SK-N-MC (cell line): ENCODE measurements around the gene KCNQ1OT1.

Experiments used
- DNase-seq: peaks from one replicate; pipeline ENCODE4 v3.0.0-alpha.2; 2011; ENCODE audit warnings: low read depth, low spot score
- H3K27ac ChIP-seq: fragments of 200-600 bp; sonication (generic); 2 replicates; pipeline ENCODE4 v1.5.1; 2016; ENCODE audit warnings: mixed run types
- H3K36me3 ChIP-seq: fragments of 200-600 bp; sonication (generic); 2 replicates; pipeline ENCODE4 v1.6.1; 2017; ENCODE audit warnings: antibody characterized with exemption, low read length, mixed read lengths; ENCODE audit not compliant: insufficient read depth
- H3K4me3 ChIP-seq: fragments of 200-600 bp; sonication (generic); 2 replicates; pipeline ENCODE4 v1.5.1; 2016
- H3K9ac ChIP-seq: fragments of 200-600 bp; sonication (generic); 2 replicates; pipeline ENCODE4 v1.8.0; 2017; ENCODE audit warnings: mixed run types, mixed read lengths; ENCODE audit not compliant: insufficient read length
- H3K9me3 ChIP-seq: fragments of 200-600 bp; sonication (generic); 2 replicates; pipeline ENCODE4 v1.6.1; 2017; ENCODE audit warnings: low read depth, mild to moderate bottlenecking, antibody characterized with exemption, low read length, moderate library complexity, mixed read lengths
- EZH2 ChIP-seq: fragments of 200-600 bp; sonication (generic); IDR thresholded peaks from one replicate; pipeline ENCODE4 v1.6.1; 2017; ENCODE audit warnings: antibody characterized with exemption
- FOXP2 ChIP-seq: optimal IDR thresholded peaks from 2 replicates; pipeline ENCODE3; 2011; ENCODE audit warnings: mild to moderate bottlenecking, moderate library complexity; ENCODE audit not compliant: insufficient read depth; ENCODE audit errors: extremely low read length, control extremely low read depth
- POLR2AphosphoS5 ChIP-seq: IDR thresholded peaks from 2 replicates; pipeline ENCODE4 v1.6.1; 2012; ENCODE audit warnings: mild to moderate bottlenecking, low read depth, low read length, borderline replicate concordance

KCNQ1OT1 gene

DNA sequence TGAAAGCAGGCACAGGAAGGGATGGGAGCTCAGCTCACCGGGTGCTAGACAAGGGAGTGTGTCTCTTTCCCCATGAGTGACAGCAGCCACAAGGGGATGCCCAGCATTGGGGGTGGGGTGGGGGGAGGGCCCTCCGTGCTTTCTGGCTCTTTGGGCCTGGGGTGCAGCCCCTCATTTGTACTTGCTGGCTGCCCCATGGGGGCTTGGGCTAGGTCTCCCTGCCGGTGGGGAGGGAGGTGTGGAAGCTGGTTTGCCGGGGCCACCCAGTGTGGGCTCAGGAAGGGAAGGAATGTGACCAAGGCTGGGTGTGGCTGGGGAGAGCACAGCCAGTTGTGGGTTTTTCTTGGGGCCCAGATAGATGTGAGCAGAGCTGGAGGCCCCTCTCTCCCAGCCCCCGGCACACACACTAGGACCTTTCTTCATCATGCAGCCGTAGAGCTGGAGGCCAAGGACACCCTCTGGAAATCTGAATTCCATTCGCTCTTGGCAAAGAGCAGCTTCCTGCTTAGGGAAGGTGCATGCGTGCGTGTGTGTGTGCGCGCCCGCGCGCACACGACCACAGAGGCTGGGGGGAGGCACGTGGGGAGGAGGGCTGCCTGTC lies 25.8 kb downstream of the KCNQ1OT1 start:
- no peak for DNase-seq
- no peak for TF ChIP-seq POLR2AphosphoS5
- no peak for TF ChIP-seq FOXP2
- no peak for TF ChIP-seq EZH2
- H3K9ac ChIP-seq = no peak overlapping the region
- H3K36me3 ChIP-seq = peaks cover 42% of the 10 kb centered on the region
- no peak overlapping the region for H3K4me3 ChIP-seq
- H3K27ac ChIP-seq = no peak overlapping the region
- H3K9me3 ChIP-seq = no peaks in the 10 kb centered on the region

DNA sequence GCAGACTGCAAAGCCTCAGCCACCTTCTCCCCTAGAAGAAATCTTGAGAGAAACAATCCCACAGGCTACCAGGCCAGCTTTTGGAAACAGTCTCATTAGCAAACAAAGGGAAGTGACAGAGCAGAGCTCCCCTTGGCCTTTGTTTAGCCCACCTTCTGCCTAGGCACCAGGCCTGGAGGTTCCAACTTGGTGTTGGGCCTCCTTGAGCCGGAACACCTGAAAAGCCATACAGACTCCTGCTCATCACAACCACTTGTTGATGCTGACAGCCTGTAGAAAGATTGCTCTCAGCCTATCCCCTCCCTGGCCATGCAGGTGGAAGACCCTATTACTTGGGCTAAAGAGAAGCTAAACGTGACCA lies 26.6 kb downstream of the KCNQ1OT1 start:
- H3K27ac ChIP-seq = no peak overlapping the region
- H3K9me3 ChIP-seq = no peaks in the 10 kb centered on the region
- H3K36me3 ChIP-seq = peaks cover 46% of the 10 kb centered on the region
- H3K4me3 ChIP-seq = no peak overlapping the region
- H3K9ac ChIP-seq = no peak overlapping the region
- TF ChIP-seq POLR2AphosphoS5 = no peak
- no peak for DNase-seq

DNA sequence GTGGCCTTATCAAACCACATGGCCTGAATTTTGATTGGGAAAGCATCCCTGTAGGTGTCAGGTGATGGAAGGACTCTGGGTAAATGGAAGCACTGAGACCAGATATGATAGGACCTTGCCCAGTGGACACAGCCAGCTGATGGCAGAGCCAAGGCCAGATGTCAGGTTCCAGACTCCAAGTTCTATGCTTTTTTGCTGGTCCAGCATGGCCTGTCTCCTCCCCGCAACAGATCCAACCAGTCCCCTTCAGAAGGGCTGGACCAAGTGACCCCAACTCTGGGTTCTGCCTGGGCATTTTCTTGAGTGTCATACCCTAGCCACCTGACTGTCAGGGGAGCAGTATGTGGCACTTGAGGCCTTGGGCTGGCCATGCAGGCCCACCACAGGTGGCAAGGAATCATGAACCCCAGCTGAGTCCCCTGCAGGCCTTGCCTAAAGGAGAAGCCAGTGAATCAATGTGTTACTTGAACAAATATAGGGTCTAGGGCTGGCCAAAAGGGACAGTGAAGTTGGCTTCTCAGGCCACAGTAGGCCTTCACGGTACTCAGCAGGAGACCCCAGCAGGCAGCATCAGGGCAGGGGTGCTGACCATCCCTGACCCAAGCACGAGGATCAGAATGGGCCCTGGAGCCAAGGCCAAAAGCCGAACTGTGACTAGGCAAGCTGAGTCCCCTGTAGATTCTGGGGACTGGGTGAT lies 27.1 kb downstream of the KCNQ1OT1 start:
- Histone ChIP-seq H3K9ac (no peak overlapping the region), H3K9me3 (no peaks in the 10 kb centered on the region), H3K4me3 (no peak overlapping the region), H3K27ac (no peak overlapping the region), H3K36me3 (peaks cover 45% of the 10 kb centered on the region)
- TF ChIP-seq EZH2 (no peak), POLR2AphosphoS5 (no peak), FOXP2 (no peak)
- no peak for DNase-seq

DNA sequence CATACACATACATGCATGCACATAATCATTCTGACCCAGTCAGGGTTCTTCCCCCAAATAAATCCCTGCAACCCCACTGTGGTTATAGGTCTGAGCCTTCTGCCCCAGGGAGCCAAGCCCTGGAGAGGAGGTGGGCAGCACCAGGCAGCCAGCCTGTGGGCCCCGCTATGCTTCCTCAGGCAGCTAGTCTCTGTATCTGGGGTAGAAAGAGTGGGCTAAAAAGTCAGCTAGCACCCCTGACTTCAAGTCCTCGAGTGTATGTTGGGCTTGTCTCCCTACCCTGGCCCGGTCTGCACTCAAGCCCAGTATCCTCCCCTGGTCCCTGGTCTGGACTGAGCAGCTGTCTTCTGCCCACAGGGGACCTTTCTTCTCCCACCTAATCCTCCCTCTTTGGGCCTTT lies 28.0 kb downstream of the KCNQ1OT1 start:
- H3K4me3 ChIP-seq = no peak overlapping the region
- no peak overlapping the region for H3K9ac ChIP-seq
- TF ChIP-seq POLR2AphosphoS5 (no peak), EZH2 (no peak), FOXP2 (no peak)
- no peak overlapping the region for H3K27ac ChIP-seq
- no peak for DNase-seq
- peaks cover 41% of the 10 kb centered on the region for H3K36me3 ChIP-seq
- H3K9me3 ChIP-seq = no peaks in the 10 kb centered on the region

DNA sequence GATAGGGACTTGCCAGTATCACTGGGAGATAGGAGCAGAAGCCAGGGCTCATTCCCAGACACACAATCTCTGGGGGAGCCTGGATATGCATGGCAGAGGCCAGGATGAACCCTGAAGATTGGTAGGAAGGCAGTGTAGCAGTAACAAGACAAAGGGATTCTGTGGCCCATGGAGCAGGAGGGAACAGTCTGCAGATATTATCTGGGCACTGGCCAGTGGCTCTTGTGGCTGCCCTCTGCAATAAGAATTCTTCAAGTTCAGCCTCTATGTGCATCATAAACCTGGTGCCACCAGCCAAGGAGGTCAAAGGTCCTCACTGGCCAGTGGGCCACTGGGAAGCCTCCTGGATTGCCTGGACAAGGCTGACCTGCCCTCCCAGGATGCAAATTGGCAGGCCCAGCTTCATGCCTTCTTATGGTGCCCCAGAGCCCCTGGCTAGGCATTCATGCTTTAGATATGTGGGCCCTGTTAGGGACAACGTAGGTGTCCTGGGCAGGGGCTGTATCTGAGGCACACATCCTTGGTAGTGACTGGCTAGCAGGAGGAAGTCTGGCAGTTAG lies 29.2 kb downstream of the KCNQ1OT1 start:
- Histone ChIP-seq H3K36me3 (peaks cover 33% of the 10 kb centered on the region; the same call in 1 of the 2 replicates), H3K9me3 (no peaks in the 10 kb centered on the region), H3K4me3 (no peak overlapping the region), H3K9ac (no peak overlapping the region), H3K27ac (no peak overlapping the region)
- DNase-seq = no peak
- TF ChIP-seq FOXP2 (no peak), EZH2 (no peak), POLR2AphosphoS5 (no peak)

DNA sequence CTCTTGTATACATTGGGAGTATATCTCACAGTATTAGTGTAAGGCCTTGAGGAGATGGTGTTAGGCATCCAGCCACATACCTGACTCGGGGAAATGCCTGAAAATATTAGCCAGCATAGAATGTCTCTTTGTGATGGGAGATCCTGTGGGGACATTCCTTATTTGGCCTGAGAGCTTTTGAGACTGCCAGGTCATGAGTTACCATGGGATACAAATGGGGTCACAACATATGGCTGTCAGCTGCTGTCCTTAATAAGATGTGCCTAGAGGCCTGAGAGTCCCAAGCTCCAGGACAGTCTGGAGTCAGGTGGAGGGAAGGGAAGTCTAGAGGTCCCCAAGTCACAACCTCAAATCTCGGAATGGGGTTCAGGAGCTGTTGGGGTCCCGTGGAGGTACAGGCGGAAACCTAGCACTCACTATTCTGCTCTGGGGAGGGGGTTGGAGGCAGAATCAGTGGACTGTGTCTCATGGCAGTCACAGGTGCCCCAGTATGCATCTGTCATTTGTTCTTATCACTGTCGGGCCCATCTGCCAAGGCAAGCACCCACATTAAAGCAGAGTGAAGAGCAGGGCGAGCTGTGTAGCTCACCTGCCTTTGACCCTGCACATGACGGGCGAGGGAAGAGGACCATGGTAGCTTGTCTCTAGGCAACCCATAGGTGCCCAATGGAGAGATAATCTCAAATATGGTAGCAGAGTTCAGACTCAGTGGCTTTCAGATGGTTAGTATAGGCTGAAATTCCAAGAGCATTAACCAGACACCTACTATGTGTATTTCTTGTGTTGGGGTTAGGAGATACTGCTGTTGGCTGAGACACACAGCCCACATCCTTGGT lies 29.9 kb downstream of the KCNQ1OT1 start:
- no peak for DNase-seq
- Histone ChIP-seq H3K9ac (no peak overlapping the region), H3K36me3 (peaks cover 33% of the 10 kb centered on the region; the same call in 1 of the 2 replicates), H3K9me3 (no peaks in the 10 kb centered on the region), H3K27ac (no peak overlapping the region), H3K4me3 (no peak overlapping the region)
- no peak for TF ChIP-seq EZH2
- no peak for TF ChIP-seq FOXP2
- TF ChIP-seq POLR2AphosphoS5 = no peak

DNA sequence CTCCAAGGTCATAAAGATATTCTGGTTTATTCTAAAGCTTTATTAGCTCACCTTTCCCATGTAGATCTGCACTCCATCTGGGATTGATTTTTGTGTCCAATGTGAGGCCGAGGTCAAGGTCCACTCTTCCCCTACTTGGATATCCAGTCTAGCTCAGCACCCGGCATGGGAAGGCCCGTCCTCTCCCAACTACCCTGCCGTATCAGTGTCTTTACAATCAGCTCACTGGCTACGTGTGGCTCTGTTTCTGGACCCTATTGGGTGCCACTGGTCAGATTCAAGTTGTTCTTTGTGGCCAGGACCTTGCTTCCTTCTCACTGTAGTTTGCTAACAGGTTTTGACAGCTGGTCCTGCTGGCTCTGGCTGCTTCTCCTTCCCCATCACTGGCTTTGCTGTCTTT lies 30.9 kb downstream of the KCNQ1OT1 start:
- no peak overlapping the region for H3K4me3 ChIP-seq
- H3K27ac ChIP-seq = no peak overlapping the region
- no peak overlapping the region for H3K9ac ChIP-seq
- H3K36me3 ChIP-seq = peaks cover 33% of the 10 kb centered on the region; the same call in 1 of the 2 replicates
- no peaks in the 10 kb centered on the region for H3K9me3 ChIP-seq
- DNase-seq = no peak
- TF ChIP-seq POLR2AphosphoS5 (no peak), FOXP2 (no peak), EZH2 (no peak)

DNA sequence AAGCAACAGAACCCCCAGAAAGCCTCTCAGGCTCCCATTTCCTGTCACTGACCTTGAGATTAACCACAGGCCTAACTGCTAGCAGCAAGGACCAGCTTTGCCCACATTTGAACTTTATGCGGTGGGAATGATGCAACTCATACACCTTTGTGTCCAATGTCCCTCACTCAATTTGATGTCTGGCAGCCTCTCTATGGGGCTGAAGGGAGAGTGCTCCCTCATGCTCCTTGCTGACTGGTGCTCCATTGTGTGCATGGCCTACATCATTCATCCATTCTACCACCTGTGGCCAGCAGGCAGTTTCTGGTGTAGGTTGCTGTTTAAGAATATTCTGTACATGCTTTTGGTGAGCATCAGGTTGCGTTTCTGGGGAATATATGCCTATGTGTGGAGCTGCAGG lies 31.9 kb downstream of the KCNQ1OT1 start:
- peaks cover 33% of the 10 kb centered on the region; the same call in 1 of the 2 replicates for H3K36me3 ChIP-seq

More for the DNA sequence above, 31.9 kb downstream of the KCNQ1OT1 start:
- Histone ChIP-seq H3K27ac (no peak overlapping the region), H3K9me3 (no peaks in the 10 kb centered on the region), H3K4me3 (no peak overlapping the region), H3K9ac (no peak overlapping the region)
- TF ChIP-seq EZH2 (no peak), FOXP2 (no peak), POLR2AphosphoS5 (no peak)
- no peak for DNase-seq
